Measurements from ENCODE around the gene TRAPPC5.

TRAPPC5 gene

DNA sequence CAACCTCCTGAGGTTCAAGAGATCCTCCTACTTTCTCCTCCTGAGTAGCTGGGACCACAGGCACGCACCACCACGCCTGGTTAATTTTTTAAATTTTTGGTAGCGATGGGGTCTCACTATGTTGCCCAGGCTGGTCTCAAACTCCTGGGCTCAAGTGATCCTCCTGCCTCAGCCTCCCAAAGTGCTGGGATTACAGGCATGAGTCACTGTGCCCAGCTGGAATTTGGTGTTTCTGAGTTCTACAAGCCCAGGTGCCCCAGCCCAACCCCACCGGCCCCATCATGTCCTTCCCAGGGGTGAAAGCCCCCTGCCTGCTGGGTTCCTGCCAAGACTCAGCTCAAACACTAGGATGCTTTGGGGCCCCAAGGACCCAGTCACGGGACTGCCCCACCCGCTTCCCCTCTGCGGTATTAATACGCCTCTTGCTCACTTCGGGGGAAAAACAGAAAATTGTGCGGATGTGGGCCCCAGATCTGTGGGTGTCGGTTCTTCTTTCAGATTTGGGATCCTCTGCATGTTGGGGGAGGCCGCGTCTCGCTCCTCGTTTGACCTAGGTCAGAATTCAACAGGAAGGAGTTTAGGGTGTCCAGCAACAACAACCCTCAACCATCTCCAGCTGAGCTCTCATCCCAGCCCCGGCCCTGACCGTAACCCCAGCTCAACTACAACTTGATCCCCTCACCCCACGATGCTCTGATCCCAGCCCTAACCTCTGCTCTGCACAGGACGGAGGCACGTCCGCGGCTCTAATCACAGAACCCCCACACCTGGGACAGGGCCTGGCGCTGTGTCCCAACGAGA lies 25.0 kb downstream of the TRAPPC5 start:
- H3K9ac ChIP-seq (ENCODE audit: low read length), result no peak overlapping the region
- H3K79me2 ChIP-seq (ENCODE audit: low read length), result no peaks in the 10 kb centered on the region
- no peak for DNase-seq
- H4K20me1 ChIP-seq (ENCODE audit: insufficient read depth, low read length), result no peaks in the 10 kb centered on the region
- H3K9me2 ChIP-seq (replicated peaks; ENCODE audit: insufficient read depth, low read length), result no peaks in the 10 kb centered on the region
- no peaks in the 10 kb centered on the region for H3K36me3 ChIP-seq (replicated peaks; ENCODE audit: insufficient read depth, low read length)
- no peaks in the 10 kb centered on the region for H3F3A ChIP-seq (ENCODE audit: insufficient read depth, low read length)
- no peaks in the 10 kb centered on the region for H3K9me3 ChIP-seq (replicated peaks; ENCODE audit: insufficient read depth, low read length)
- TF ChIP-seq, protein P1, sequence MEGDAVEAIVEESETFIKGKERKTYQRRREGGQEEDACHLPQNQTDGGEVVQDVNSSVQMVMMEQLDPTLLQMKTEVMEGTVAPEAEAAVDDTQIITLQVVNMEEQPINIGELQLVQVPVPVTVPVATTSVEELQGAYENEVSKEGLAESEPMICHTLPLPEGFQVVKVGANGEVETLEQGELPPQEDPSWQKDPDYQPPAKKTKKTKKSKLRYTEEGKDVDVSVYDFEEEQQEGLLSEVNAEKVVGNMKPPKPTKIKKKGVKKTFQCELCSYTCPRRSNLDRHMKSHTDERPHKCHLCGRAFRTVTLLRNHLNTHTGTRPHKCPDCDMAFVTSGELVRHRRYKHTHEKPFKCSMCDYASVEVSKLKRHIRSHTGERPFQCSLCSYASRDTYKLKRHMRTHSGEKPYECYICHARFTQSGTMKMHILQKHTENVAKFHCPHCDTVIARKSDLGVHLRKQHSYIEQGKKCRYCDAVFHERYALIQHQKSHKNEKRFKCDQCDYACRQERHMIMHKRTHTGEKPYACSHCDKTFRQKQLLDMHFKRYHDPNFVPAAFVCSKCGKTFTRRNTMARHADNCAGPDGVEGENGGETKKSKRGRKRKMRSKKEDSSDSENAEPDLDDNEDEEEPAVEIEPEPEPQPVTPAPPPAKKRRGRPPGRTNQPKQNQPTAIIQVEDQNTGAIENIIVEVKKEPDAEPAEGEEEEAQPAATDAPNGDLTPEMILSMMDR (IDR thresholded peaks at IDR 0.05; ENCODE audit: low read length), result no peak
- no peak for TF ChIP-seq EZH2 (optimal IDR thresholded peaks at IDR 0.05; ENCODE audit: low read depth, low read length)
- TF ChIP-seq EZH2phosphoT487 (IDR thresholded peaks at IDR 0.05; ENCODE audit: low read length), result no peak
- H3K4me3 ChIP-seq (ENCODE audit: low read length), result no peak overlapping the region
- H2AFZ ChIP-seq (ENCODE audit: low read length), result no peak overlapping the region
- H3K4me1 ChIP-seq (ENCODE audit: low read length), result no peaks in the 10 kb centered on the region
- H3K4me2 ChIP-seq (ENCODE audit: low read depth, low read length), result no peak overlapping the region; the same call in 1 of the 2 replicates
- H3K27me3 ChIP-seq (replicated peaks; ENCODE audit: insufficient read depth, low read length), result peaks cover 85% of the 10 kb centered on the region
- no peak overlapping the region for H3K27ac ChIP-seq (ENCODE audit: low read length)

DNA sequence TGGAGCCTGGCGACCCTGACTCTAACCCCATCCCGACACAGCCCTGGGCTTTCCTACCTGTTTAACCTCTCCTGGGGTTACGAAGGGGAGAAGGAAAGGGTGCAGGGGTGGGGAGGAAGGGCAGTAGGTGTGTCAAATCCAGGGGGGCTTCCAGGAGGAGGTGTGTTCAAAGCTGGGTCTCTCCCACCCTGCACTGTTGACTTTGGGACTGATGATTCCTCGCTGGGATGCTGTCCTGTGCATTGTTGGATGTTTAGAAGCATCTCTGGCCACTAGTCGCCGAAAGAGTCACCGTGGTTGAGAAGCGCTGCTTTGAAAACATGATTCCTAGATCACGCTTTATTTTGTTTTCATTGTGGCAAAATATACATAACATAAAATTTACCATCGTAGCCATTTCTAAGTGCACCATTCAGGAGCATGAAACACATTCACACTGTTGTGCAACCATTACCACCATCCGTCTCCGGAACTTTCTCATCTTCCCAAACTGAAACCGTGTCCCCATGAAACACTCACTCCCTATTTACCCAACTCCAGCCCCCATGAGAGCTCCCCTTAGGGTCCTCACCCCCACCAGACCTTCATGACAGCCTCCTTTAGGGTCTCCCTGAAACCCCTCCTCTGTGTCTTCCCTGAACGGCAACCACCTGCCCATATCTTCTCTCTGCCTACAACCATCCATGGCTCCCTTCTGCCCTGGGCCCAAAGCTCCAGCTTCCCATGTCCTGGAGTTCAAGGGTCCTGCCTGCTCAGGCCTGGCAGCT lies 25.7 kb downstream of the TRAPPC5 start:
- no peak for TF ChIP-seq EZH2phosphoT487 (IDR thresholded peaks at IDR 0.05; ENCODE audit: low read length)
- H3K4me1 ChIP-seq (ENCODE audit: low read length), result no peaks in the 10 kb centered on the region
- H3K9me3 ChIP-seq (replicated peaks; ENCODE audit: insufficient read depth, low read length), result no peaks in the 10 kb centered on the region
- no peaks in the 10 kb centered on the region for H3F3A ChIP-seq (ENCODE audit: insufficient read depth, low read length)
- no peaks in the 10 kb centered on the region for H3K79me2 ChIP-seq (ENCODE audit: low read length)
- H2AFZ ChIP-seq (ENCODE audit: low read length), result no peak overlapping the region
- H3K9ac ChIP-seq (ENCODE audit: low read length), result no peak overlapping the region
- no peak overlapping the region for H3K27ac ChIP-seq (ENCODE audit: low read length)
- H3K36me3 ChIP-seq (replicated peaks; ENCODE audit: insufficient read depth, low read length), result no peaks in the 10 kb centered on the region
- H3K4me3 ChIP-seq (ENCODE audit: low read length), result no peak overlapping the region
- H4K20me1 ChIP-seq (ENCODE audit: insufficient read depth, low read length), result no peaks in the 10 kb centered on the region
- H3K4me2 ChIP-seq (ENCODE audit: low read depth, low read length), result no peak overlapping the region
- peaks cover 89% of the 10 kb centered on the region for H3K27me3 ChIP-seq (replicated peaks; ENCODE audit: insufficient read depth, low read length)
- no peak for DNase-seq
- H3K9me2 ChIP-seq (replicated peaks; ENCODE audit: insufficient read depth, low read length), result no peaks in the 10 kb centered on the region

DNA sequence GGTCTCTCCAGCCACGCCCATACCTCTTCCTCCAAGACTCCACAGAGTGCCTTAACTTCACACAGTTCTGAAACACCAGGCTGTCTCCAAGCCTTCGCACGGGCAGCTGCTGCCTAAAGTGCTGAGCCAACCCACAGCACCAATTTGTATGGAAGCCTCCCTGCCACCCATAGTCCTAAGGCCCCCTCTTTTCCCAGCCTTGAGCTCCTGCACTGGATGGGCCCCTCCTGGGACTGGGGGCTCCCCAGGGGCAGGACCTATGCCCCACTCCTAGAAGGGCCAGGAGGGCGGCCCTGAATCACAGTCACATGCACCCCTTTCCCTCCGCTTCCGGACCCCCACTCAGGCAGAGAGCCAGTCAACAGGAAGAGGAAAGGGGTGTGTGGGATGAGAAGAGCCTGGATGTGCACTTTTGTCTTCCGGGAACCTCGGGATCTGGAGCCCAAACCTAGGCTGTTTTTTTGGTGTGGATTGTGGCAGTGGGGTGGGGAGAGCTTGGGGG lies 26.4 kb downstream of the TRAPPC5 start:
- TF ChIP-seq, protein P1 (IDR thresholded peaks at IDR 0.05; ENCODE audit: low read length), result no peak
- TF ChIP-seq EZH2phosphoT487 (IDR thresholded peaks at IDR 0.05; ENCODE audit: low read length), result no peak
- no peak overlapping the region for H2AFZ ChIP-seq (ENCODE audit: low read length)
- H3K9me3 ChIP-seq (replicated peaks; ENCODE audit: insufficient read depth, low read length), result no peaks in the 10 kb centered on the region
- H3K4me3 ChIP-seq (ENCODE audit: low read length), result no peak overlapping the region
- H3F3A ChIP-seq (ENCODE audit: insufficient read depth, low read length), result no peaks in the 10 kb centered on the region
- DNase-seq, result no peak
- no peaks in the 10 kb centered on the region for H3K9me2 ChIP-seq (replicated peaks; ENCODE audit: insufficient read depth, low read length)
- H3K4me1 ChIP-seq (ENCODE audit: low read length), result no peaks in the 10 kb centered on the region
- H3K79me2 ChIP-seq (ENCODE audit: low read length), result no peaks in the 10 kb centered on the region
- H3K27ac ChIP-seq (ENCODE audit: low read length), result no peak overlapping the region
- H3K4me2 ChIP-seq (ENCODE audit: low read depth, low read length), result no peak overlapping the region
- H3K9ac ChIP-seq (ENCODE audit: low read length), result no peak overlapping the region
- no peaks in the 10 kb centered on the region for H3K36me3 ChIP-seq (replicated peaks; ENCODE audit: insufficient read depth, low read length)
- H4K20me1 ChIP-seq (ENCODE audit: insufficient read depth, low read length), result no peaks in the 10 kb centered on the region
- peaks cover 91% of the 10 kb centered on the region for H3K27me3 ChIP-seq (replicated peaks; ENCODE audit: insufficient read depth, low read length)
